Measurements from ENCODE around the gene SINHCAF. TPM values are rescaled to one million over a fixed set of nuclear protein-coding genes. Genes with fewer than 3 reads are reported as not detected.

SINHCAF gene
- total RNA-seq, 1 donor from 2014 or later = 154 TPM

GRCh38 chr12:31343139-31343538, 17.2 kb upstream of the SINHCAF start:
- Mint-ChIP-seq H3K4me1 (ENCODE audit: unreplicated experiment) (peaks cover 5% of the 10 kb centered on the region), H3K27me3 (no peaks in the 10 kb centered on the region), H3K4me3 (no peak overlapping the region), H3K9me3 (no peaks in the 10 kb centered on the region), H3K27ac (no peak overlapping the region), H3K36me3 (no peaks in the 10 kb centered on the region)
- no peak for TF ChIP-seq CTCF (conservative IDR thresholded peaks at IDR 0.05)
- DNase-seq (ENCODE audit: extremely low spot score, unreplicated experiment) = no peak

- Mint-ChIP-seq H3K27ac (no peak overlapping the region), H3K9me3 (no peaks in the 10 kb centered on the region), H3K4me1 (ENCODE audit: unreplicated experiment) (peaks cover 5% of the 10 kb centered on the region), H3K4me3 (no peak overlapping the region), H3K36me3 (no peaks in the 10 kb centered on the region), H3K27me3 (no peaks in the 10 kb centered on the region)
- DNase-seq (ENCODE audit: extremely low spot score, unreplicated experiment) = no peak
- no peak for TF ChIP-seq CTCF (conservative IDR thresholded peaks at IDR 0.05)
Observed at GRCh38 chr12:31342286-31342685, 16.3 kb upstream of the SINHCAF start.

- Mint-ChIP-seq H3K36me3 (no peaks in the 10 kb centered on the region), H3K4me1 (ENCODE audit: unreplicated experiment) (no peaks in the 10 kb centered on the region), H3K27me3 (no peaks in the 10 kb centered on the region), H3K4me3 (no peak overlapping the region), H3K27ac (peak overlapping the region; percentile 6), H3K9me3 (no peaks in the 10 kb centered on the region)
- DNase-seq (ENCODE audit: extremely low spot score, unreplicated experiment) = no peak
- TF ChIP-seq CTCF (conservative IDR thresholded peaks at IDR 0.05) = no peak
Observed at GRCh38 chr12:31339831-31340622, 14.1 kb upstream of the SINHCAF start.

GRCh38 chr12:31337952-31338351, 12.0 kb upstream of the SINHCAF start:
- H3K27ac Mint-ChIP-seq = no peak overlapping the region
- H3K36me3 Mint-ChIP-seq = no peaks in the 10 kb centered on the region
- H3K4me1 Mint-ChIP-seq (ENCODE audit: unreplicated experiment) = no peaks in the 10 kb centered on the region
- H3K4me3 Mint-ChIP-seq = no peak overlapping the region
- no peaks in the 10 kb centered on the region for H3K9me3 Mint-ChIP-seq
- TF ChIP-seq CTCF (conservative IDR thresholded peaks at IDR 0.05) = no peak
- no peak for DNase-seq (ENCODE audit: extremely low spot score, unreplicated experiment)
- no peaks in the 10 kb centered on the region for H3K27me3 Mint-ChIP-seq

GRCh38 chr12:31331242-31331641, 5.3 kb upstream of the SINHCAF start:
- Mint-ChIP-seq H3K36me3 (no peaks in the 10 kb centered on the region), H3K4me3 (no peak overlapping the region), H3K27ac (no peak overlapping the region), H3K27me3 (no peaks in the 10 kb centered on the region), H3K9me3 (no peaks in the 10 kb centered on the region), H3K4me1 (ENCODE audit: unreplicated experiment) (peaks cover 4% of the 10 kb centered on the region)
- no peak for DNase-seq (ENCODE audit: extremely low spot score, unreplicated experiment)
- TF ChIP-seq CTCF (conservative IDR thresholded peaks at IDR 0.05) = no peak

Data from type B pancreatic cell (in vitro differentiated cells).